DOHH2 (cell line): ENCODE data around the gene LRRC4.

Experiments used
- CTCF ChIP-seq: fragments of 200-600 bp; sonication (generic); IDR thresholded peaks from one replicate; pipeline ENCODE4 v1.5.1; 2014; ENCODE audit warnings: antibody characterized with exemption, mild to moderate bottlenecking, low read depth, low read length; ENCODE audit not compliant: poor library complexity, severe bottlenecking
- EZH2phosphoT487 ChIP-seq: fragments of 200-600 bp; sonication (generic); IDR thresholded peaks from 2 replicates; pipeline ENCODE4 v1.6.1; 2017; ENCODE audit warnings: borderline replicate concordance, mild to moderate bottlenecking, antibody characterized with exemption, low read length, moderate library complexity, mixed read lengths

- TF ChIP-seq CTCF (no peak), EZH2phosphoT487 (no peak)
Observed at GRCh38 chr7:128037880-128038619, 6.8 kb upstream of the LRRC4 start.
